GM18870 (cell line): Measurements from ENCODE around the gene HEXD.
"Not testable (repeated sequence)": the region's sequence is repeated elsewhere in the genome, so short reads cannot be mapped to it uniquely, and the experiment has no call there.

Experiments
- ATAC-seq: cut with Tn5 transposase; IDR thresholded peaks from one replicate; pipeline ENCODE4 v1.9.1; 2021; ENCODE audit warnings: moderate library complexity; ENCODE audit not compliant: unreplicated experiment

HEXD gene

DNA sequence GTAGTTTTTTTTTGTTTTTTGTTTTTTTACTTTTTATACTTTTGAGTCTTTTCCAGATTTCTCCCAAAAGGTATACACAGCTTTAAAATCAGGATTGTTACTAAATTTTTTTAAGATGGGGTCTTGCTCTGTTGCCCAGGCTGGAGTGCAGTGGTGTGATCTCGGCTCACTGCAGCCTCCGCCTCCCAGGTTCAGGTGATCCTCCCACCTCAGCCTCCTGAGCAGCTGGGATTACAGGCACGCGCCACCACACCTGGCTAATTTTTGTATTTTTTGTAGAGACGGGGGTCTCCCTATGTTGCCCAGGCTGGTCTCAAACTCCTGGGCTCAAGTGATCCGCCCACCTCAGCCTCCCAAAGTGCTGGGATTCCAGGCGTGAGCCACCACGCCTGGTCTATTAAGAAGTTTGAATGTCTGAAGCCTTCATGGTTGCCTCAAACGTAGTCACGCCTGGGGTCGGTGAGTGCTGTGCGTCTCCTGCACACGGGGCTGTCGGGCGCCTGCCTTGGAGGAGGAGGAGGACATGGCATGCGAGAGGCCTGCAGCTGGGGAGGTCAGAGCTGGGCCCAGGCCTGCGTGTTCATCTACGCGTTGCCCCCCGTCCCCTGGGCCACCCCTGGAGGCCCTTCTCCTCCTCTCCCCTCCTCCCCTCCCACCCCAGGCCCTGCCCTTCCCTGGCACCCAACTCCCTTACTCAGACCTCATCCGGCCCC is 35.8 kb upstream of the HEXD start:
- ATAC-seq = not testable (repeated sequence)

DNA sequence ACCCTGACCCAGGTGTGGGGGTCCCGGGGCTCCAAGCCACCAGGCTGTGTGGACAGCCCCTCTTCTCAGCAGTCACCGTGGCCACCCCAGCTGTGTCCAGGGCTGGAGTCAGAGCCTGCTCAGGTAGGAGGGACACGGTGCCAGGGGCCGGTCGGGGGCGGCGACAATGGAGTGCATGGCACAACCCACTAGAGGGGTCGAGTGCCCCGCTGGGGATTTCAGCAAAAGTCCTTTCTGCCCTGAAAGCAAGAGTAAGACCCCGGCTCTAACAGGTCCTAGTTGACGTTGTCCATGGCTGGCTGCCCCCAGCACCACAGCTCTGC is 35.3 kb upstream of the HEXD start:
- no peak for ATAC-seq

DNA sequence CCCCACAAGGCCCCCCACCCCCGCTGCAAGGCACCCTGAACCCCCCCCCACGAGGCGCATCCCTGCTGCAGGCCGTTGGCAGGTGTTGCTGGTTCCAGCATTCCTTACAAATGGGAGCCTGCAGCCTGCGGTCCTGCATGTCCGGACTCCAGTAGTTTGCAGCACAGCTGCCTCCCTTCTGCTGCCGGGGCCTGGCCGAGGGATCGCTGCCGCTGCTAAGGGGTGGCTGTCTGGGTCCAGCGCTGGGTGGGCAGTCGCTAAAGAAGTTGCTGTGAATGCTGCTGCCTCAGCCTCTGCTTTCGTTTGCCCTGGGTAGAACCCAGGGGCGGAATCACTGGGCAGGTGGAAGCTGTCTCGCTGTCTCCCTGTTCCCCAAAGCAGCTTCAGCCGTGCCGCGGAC is 34.7 kb upstream of the HEXD start:
- ATAC-seq = no peak

DNA sequence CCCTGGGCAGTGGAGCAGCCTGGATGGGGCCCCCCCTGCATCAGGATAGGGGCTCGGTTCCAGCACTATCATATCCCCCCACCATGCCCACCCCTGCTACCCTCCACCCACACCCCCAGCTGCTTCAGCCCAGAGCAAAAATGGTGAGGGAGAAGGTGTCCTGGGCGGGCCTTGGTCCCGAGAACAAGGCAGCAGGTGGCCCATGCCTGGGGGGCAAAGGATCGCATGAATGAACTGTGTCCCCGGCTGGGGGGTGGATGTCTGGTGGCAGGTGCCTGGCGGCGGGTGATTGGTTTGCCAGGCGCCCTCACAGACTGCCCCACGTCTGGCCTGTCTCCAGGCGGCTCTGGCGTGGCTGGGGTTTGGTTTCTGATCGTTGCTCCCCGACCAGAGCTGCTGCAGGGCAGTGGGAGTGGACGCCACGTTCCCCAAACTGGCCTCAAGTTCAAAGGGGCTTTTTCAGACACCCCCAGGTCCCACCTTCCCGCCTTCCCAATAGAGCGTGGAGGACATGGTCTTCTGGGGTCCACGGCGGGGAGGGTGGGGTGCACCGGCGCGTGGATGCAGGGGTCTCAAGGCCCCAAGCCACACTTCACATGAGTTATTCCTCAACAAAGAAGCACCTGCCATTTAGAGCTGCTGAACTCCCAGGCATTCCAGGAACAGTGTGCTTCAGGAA is 34.0 kb upstream of the HEXD start:
- no peak for ATAC-seq

DNA sequence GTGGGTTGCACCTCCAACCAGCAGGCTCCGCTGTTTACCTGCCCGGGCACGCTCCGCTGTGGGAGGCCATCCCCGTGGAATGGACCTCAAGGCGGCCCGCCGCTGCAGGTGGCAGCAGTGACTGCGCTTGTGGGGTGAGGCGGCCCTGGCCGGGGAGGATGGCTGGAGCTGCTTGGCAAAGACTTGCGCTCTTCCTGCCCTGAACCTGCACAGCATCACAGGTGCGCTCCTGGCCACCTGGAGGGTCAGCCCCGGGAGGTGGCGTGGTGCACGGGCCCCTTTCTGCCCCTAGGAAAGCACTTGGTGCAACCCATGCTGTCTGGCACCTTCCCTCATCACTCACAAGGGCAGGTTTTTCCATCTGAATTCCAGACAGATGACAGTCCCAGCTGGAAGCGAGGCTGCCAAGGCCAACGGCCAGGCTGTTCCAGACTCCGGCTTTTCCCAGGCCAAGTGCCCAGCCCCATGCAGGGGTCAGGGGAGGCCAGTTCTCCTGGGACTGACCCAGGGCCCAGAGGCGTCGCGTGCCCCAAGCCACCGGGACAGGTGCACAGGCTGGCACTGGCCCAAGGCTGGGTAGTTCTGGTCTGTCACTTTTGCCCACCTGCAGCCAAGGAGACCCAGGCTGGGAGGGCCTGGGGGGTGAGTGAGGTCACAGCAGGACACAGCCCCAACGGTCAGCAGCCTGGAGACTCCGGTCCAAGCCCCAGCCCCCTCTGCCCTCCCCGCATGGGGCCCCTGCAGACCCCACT is 33.2 kb upstream of the HEXD start:
- ATAC-seq = no peak

DNA sequence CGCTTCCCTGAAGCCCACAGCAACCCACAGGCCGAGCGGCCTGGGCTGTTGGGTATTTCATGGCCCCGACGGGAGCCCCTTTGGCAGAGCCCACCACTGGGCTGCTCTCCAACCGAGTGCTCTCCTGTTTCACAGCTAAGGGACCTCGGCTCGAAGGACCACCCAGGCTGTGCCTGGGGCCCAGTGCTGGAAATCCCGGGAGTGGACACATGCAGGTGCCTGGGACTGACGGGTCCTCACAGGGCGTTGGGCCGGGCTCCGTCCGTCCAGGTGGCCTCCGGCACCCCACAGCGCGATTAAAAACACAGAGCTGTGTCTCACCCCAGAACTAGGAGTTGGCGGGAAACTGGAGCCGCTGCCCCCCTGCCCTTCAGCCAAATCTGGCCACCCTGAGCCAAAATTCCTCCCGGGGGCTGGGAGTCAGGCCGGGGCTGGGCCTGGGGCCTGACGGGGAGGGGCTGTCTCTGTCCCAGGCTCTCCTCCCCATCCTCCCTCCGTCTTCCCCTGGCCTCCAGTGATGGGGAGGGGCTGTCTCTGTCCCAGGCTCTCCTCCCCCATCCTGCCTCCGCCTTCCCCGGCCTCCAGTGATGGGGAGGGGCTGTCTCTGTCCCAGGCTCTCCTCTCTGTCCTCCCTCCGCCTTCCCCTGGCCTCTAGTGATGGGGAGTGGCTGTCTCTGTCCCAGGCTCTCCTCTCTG is 32.4 kb upstream of the HEXD start:
- no peak for ATAC-seq

DNA sequence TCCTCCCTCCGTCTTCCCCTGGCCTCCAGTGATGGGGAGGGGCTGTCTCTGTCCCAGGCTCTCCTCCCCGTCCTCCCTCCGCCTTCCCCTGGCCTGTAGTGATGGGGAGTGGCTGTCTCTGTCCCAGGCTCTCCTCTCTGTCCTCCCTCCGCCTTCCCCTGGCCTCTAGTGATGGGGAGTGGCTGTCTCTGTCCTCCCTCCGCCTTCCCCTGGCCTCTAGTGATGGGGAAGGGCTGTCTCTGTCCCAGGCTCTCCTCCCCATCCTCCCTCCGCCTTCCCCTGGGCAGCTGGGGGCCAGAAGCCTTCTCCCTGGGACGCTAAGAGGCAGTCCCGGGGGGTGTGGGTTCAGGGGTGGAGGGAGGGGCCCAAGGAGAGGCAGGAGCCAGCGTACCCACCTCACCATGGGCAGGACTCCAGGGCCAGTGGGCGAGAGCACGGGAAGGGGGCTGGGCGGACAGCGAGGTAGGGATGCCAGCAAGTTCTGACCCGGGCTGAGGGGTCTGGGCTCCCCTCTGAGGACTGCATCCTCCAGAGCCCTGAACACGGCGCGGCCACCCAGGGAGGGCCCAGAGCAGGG is 31.8 kb upstream of the HEXD start:
- no peak for ATAC-seq

DNA sequence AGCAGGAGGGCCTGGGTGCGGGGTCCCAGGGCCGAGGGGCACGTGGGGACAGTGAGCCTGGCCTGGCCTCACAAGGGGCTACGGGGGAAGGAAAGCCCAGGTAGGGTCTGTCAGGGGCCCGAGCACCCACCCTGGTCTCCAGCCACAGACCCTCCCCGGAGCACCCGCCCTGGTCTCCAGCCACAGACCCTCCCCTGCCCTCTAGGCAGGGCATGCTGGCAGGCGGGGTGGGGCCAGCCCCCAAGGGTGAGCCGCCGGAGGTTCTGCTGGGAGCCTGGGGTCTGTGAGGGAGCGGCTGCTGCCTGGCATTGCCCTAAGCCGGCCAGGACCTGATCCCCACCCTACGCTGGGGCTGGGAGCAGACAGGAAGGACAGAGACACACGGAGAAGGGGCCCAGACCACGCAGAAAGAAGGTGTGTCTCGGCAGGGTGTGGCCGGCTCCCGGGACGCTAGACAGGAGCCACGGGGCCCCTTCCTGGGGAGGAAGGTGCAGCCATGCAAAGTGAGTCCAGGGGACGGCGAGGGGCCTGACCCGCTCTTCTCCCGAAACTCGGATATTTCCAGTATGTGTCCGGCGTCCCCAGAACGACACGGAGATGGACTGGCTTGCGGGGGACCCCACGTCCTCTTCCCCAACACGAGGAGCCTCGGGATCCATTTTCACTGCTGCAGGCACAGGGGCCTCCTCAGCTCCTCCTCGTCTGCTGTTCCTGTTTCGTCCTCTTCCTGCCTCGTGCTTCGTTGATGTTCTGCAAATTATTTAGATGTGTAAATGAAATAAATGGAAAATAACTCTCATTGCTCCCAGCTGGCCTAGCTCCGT is 31.1 kb upstream of the HEXD start:
- no peak for ATAC-seq

DNA sequence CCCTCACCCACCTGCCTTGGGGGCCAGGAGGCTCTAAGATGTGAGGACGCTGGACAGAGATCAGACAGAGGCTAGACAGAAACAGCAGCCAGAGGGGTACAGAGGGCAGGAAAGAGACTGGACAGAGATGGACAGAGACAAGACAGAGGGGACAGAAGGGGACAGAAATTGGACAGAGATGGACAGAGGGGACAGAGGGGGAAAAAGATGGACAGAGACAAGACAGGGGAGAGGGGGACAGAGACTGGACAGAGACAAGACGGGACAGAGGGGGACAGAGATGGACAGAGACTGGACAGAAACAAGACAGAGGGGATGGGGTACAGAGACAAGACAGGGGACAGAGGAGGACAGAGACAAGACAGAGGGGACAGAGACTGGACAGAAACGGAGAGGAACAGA is 30.4 kb upstream of the HEXD start:
- ATAC-seq = no peak

DNA sequence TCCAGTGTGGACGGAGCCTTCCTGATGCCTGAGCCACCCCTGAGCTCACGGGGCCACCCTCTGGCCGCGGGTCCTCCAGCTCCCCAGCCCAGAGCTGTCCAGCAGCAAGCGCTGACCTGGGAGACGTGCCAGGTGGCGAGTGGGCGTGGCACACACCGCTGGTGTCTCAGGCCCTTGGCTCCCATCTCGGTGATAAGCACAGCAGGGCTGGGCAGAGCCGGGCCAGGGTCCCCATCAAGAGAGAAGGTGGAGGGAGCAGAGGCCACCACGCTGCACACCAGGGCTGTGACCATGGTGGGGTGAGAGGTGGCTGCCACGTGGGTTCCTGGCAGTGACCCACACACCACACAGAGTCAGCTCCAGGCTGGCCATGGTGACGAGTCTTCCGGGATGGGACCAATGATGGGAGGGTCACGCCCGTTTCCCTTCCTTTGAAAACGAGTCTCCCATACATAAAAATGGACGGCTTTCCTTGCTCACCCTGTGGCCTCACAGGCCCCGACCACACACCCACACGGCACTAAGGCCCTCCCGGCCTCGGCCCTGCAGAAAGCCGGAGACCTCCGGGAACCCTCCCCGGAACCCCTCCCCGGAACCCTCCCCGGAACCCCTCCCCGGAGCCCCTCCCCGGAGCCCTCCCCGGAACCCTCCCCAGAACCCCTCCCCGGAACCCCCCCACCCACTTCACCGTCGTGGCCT is 29.8 kb upstream of the HEXD start:
- no peak for ATAC-seq

DNA sequence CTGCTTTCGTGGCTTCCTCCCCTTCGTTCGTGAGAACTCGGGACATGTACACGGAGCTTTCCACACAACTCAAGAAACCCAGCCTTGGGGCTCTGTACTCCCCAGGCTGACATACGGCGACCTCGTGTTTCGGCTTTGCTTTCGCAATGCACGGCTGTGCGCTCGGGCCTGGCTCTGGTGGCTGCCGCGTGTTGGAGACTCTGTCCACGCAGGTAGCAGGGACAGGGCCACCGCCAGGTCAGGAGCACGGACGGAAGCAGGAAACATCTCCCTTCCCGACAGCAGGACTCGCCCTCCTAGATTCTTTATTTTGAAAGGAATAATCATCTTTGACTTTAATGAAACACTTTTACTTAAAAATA is 29.2 kb upstream of the HEXD start:
- ATAC-seq = no peak

DNA sequence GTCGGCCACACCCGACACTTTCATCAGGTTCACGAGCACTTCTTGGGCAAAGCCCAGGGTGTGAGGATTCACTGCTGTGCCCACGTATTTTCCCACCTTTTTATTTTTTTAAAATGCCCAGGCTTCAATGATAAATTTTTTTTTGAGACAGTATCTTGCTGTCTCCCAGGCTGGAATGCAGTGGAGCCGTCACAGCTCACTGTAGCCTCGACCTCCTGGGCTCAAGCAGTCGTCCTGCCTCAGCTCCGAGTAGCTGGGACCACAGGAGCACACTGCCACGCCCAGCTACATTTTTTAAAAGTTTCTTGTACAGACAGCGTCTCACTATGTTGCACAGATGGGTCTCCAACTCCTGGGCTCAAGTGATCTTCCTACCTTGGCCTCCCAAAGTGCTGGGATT is 28.8 kb upstream of the HEXD start:
- ATAC-seq = no peak

DNA sequence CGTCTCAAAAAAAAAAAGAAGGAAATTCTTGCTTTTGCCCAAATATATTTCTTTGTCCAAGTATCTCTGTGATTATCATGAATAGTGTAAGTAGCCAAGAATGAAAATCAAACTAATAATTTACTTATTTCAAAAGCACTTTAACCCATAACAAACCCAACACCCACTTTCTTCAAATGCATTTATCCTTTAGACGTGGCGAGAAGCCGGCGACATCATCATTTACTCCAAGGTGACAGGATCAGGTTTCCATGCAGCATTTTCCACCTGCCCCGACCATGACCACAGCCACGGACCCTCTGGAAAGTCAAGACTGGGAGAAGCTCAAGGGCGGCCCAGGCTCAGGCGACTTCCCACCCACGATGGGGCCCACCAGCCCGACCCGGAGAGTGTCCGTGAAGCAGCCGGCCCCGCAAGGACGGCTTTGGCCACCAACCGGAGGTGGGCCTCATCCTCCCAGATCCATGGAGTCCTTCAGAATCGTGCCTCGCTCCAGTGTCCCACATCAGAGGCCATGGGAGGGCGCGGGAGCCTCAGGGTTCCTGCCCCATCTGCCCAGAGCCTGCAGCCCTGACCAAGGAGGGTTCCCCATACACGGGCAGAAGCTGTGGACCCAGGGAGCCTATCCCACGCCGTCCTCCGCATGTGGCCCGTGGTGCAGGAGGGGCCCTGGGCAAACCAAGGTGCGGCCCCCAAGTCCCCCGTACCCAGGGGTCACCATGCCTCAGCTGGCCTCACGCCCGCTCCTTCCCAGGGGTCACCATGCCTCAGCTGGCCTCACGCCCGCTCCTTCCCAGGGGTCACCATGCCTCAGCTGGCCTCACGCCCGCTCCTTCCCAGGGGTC is 27.9 kb upstream of the HEXD start:
- ATAC-seq = no peak

DNA sequence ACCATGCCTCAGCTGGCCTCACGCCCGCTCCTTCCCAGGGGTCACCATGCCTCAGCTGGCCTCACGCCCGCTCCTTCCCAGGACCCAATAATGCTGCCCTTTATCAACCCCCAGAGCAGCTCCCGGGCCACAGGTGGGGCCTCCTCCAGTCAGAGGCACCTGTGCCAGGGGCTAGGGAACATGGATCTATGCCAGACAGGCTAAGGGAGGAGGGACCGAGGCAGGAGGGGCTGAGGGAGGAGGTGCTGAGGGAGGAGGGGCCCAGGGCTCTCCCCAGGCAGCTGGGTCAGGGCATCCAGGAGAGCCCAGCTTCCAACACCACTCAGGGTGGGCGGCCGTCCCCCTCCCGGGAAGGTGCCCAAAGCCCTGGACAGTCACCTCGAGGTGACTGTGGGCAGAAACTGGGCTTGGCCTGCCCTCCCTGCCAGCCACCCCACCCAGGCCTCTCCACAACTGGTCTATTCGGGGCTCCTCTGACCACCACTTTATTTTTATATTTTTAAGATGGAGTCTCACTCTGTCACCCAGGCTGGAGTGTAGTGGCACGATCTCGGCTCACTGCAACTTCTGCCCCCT is 27.2 kb upstream of the HEXD start:
- no peak for ATAC-seq

DNA sequence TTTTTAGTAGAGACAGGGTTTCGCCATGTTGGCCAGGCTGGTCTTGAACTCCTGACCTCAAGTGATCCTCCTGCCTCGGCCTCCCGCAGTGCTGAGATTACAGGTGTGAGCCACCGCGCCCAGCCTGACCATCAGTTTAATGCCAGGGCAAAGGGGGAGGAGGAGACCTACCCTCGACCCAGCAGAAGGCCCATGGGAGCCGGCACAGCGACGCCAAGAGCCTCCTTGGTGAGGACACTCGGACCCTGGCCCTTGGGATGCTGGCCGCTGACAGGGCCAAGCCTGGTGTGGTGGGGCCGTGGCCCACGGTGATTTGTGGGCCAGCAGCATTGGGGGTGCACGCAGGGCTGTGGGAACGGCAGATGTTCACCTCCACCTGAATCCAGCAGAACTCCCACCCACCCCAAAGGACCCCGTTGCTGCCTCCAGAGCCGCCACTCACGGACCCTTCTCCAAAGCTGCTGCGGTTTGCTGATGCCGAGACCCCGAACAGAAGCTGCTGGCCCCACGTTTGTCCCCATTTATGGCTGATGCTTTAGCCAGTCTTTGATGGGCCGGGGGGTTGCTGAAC is 26.6 kb upstream of the HEXD start:
- no peak for ATAC-seq

DNA sequence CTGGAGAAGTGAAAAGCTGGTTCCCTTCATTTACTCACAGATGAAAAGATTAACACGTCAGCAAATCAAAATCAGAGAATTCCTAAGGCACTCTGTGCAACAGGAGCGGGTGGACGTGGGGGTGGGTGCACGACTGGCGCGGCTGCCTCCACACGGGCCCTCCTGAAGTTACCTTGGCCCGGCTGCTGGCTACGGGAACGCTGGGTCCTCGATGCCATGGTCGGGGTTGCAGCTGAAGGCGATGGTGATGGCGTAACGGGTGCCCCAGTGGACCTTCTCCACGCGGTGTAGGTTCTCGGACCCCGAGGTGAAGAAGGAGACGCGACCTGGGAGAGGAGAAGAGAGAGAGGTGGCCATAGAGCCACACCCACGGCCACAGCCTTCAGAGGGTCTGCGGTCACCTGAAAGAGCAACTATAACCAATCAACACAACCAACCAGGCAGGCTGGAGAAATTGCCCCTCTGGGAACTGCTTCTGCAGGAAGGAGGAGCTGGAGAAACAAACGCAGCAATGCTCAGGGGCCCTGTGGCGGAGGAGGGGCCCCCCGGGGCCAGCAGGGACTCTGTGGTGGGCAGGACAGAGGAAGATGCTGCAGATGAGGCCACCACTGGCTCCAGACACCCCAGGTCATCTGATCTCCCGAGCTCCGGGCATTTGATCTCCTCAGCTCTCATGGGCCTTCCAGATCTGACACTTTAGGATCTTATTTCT is 25.8 kb upstream of the HEXD start:
- ATAC-seq = no peak

DNA sequence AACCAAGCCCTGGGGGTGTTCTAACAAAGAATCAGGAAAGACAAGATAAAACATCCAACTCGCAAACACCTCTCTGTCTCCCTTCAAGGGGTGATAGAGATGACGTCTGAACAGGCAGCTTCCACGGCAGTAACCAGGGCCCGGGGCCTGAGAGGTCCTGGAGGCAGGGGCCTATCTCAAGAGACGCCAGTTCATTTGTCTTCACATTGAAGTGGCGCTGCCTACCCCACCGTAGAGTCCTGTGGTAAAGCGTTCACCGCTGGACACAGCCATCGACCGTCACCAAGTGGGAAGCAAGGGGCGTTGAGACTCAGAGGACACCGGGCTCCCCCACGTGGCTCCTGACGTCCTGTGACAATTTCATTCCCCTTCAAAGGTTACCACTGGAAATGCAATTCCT is 25.2 kb upstream of the HEXD start:
- no peak for ATAC-seq

DNA sequence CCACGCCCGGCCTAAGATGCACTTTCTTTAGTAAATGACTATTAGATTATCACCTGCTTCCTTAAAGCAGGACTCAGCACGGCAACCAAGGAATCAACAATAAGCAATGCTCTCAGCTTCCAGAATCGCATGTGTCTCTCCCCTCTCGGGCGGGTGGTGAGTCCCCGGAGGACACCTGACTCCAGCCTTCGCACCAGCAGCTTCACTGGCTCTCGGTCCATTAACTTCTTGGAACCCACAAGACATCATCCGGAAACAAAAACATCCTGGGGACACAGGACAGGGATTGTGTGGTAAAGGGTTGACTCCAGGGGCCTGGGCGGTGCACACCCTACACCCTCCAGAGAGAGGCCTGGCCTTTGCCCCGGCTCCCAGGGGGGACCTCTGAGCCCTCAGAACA is 23.9 kb upstream of the HEXD start:
- no peak for ATAC-seq
